ENCODE measurements around the gene SVIL.

- no peak for TF ChIP-seq POLR2A (IDR thresholded peaks at IDR 0.05)
- no peak for TF ChIP-seq CTCF (IDR thresholded peaks at IDR 0.05)
Observed at GRCh38 chr10:29616542-29616941, 18.2 kb downstream of the SVIL start.

Data from Peyer's patch (tissue), 4 donors.